ENCODE results near the gene BNIP3.

Gene BNIP3

DNA sequence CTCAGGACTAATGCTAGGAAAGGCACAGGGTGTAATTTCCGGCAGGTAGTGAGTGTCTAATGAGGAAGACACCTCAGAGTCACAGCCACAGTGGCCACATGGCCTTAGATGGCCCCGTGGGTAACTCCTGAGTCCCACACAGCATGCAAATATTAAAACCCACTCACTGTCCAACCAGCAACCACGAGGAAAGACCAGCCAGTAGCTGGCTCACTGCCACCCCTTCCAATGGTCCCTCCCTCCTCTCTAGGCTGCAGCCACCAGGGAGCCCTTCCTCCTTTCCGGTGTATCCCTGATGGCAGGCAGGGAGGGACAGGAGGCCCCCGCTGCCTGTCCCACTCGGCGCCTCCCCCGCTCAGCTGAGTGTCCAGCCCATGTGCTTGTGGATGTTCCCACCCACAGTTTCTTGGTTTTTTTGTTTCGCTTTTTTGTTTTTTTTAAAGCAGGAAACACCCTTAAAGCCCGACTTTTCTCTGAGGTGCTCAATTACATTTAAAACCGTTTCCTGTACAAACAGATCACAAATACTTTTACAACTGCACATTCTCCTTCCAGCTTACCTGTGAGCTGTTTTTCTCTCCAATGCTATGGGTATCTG, 9.2 kb downstream of the BNIP3 start:
- no peak overlapping the region for H3K4me2 ChIP-seq
- H2AFZ ChIP-seq (ENCODE audit: low read depth) = no peak overlapping the region
- no peaks in the 10 kb centered on the region for H3K79me2 ChIP-seq (ENCODE audit: insufficient read depth, low read depth)
- H3K36me3 ChIP-seq (ENCODE audit: insufficient read depth) = no peaks in the 10 kb centered on the region
- H3K9ac ChIP-seq = no peak overlapping the region
- H4K20me1 ChIP-seq (ENCODE audit: insufficient read depth) = no peaks in the 10 kb centered on the region
- H3K4me1 ChIP-seq (ENCODE audit: low read depth, poor library complexity, severe bottlenecking) = no peaks in the 10 kb centered on the region
- TF ChIP-seq, protein P1, sequence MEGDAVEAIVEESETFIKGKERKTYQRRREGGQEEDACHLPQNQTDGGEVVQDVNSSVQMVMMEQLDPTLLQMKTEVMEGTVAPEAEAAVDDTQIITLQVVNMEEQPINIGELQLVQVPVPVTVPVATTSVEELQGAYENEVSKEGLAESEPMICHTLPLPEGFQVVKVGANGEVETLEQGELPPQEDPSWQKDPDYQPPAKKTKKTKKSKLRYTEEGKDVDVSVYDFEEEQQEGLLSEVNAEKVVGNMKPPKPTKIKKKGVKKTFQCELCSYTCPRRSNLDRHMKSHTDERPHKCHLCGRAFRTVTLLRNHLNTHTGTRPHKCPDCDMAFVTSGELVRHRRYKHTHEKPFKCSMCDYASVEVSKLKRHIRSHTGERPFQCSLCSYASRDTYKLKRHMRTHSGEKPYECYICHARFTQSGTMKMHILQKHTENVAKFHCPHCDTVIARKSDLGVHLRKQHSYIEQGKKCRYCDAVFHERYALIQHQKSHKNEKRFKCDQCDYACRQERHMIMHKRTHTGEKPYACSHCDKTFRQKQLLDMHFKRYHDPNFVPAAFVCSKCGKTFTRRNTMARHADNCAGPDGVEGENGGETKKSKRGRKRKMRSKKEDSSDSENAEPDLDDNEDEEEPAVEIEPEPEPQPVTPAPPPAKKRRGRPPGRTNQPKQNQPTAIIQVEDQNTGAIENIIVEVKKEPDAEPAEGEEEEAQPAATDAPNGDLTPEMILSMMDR (conservative IDR thresholded peaks at IDR 0.05; ENCODE audit: low read depth, low read length) = no peak
- no peak overlapping the region for H3K4me3 ChIP-seq (IDR thresholded peaks at IDR 0.05; ENCODE audit: insufficient read depth, low read depth, low read length)
- H3K27me3 ChIP-seq (ENCODE audit: insufficient read depth, low read depth) = no peaks in the 10 kb centered on the region
- no peak overlapping the region for H3K27ac ChIP-seq

DNA sequence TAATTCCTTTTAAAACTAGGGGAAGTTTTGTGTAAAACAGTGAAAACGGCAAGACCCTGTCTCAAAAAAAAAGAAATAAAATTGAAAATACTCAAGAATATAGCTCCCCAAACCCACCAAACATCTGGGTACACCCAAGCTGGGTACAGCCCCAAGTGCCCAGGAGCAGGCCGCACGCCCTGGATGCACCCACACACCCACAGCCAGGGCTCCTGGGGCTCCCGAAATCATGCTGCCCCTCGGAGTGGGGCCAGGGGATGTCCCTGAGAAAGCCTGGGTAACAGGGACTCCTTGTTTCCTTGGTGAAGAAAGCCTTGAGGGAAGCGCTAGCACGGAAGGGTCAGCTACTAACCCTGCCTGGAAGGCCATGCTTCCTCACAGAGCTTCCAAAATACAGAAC, 10.1 kb downstream of the BNIP3 start:
- Histone ChIP-seq H3K9ac (no peak overlapping the region), H3K36me3 (ENCODE audit: insufficient read depth) (no peaks in the 10 kb centered on the region), H3K79me2 (ENCODE audit: insufficient read depth, low read depth) (no peaks in the 10 kb centered on the region), H4K20me1 (ENCODE audit: insufficient read depth) (no peaks in the 10 kb centered on the region), H3K27ac (no peak overlapping the region), H2AFZ (ENCODE audit: low read depth) (no peak overlapping the region), H3K27me3 (ENCODE audit: insufficient read depth, low read depth) (no peaks in the 10 kb centered on the region), H3K4me2 (no peak overlapping the region), H3K4me3 (IDR thresholded peaks at IDR 0.05; ENCODE audit: insufficient read depth, low read depth, low read length) (no peak overlapping the region), H3K4me1 (ENCODE audit: low read depth, poor library complexity, severe bottlenecking) (no peaks in the 10 kb centered on the region)
- TF ChIP-seq, protein P1 (conservative IDR thresholded peaks at IDR 0.05; ENCODE audit: low read depth, low read length) = no peak

DNA sequence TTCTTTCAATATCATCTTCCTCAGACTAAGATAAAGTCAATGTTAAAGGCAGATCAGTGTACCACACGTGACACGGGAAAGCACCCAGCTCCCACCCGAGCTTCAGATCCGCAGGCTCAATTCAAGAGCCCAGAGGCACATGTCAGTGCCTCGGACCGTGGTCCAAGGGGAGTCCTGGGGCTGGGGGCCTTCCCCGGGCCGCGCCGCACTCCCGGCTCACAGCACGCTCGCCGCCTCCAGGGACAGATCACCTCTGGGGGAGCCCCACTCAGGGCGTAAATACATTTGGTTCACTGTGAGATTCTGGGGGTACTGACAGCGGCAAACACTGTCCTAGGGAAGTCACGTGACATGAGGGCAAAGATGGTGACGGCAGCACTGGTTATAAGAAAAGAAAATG, 10.8 kb downstream of the BNIP3 start:
- H3K27ac ChIP-seq = no peak overlapping the region

DNA sequence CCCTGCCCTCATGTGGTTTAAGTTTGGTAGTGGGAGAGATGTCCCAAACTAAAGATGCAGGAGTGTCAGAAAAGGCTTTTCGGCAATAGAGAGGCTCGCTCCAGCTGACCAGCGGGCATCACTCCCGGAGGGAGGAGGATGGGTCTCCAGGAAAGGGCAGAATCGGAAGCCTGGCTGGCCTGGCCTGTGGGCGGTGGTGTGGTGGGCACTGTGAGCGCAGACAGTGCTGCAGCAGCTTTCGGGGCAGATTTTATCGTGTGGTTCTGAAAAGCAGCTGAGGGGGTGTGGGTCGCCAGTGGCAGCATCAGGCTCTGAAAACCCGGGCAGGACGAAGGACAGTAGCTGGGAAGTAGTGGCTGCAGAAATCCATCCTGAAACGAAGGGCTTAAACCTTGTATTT, 12.8 kb downstream of the BNIP3 start:
- H3K4me2 ChIP-seq = no peak overlapping the region
- H3K27me3 ChIP-seq (ENCODE audit: insufficient read depth, low read depth) = no peaks in the 10 kb centered on the region
- no peak overlapping the region for H3K27ac ChIP-seq
- TF ChIP-seq, protein P1 (conservative IDR thresholded peaks at IDR 0.05; ENCODE audit: low read depth, low read length) = no peak
- no peaks in the 10 kb centered on the region for H3K4me1 ChIP-seq (ENCODE audit: low read depth, poor library complexity, severe bottlenecking)
- H3K79me2 ChIP-seq (ENCODE audit: insufficient read depth, low read depth) = no peaks in the 10 kb centered on the region
- no peak overlapping the region for H3K9ac ChIP-seq
- no peak overlapping the region for H2AFZ ChIP-seq (ENCODE audit: low read depth)
- no peak overlapping the region for H3K4me3 ChIP-seq (IDR thresholded peaks at IDR 0.05; ENCODE audit: insufficient read depth, low read depth, low read length)
- no peaks in the 10 kb centered on the region for H4K20me1 ChIP-seq (ENCODE audit: insufficient read depth)
- no peaks in the 10 kb centered on the region for H3K36me3 ChIP-seq (ENCODE audit: insufficient read depth)

More for the DNA sequence above, 10.8 kb downstream of the BNIP3 start:
- Histone ChIP-seq H3K4me1 (ENCODE audit: low read depth, poor library complexity, severe bottlenecking) (no peaks in the 10 kb centered on the region), H4K20me1 (ENCODE audit: insufficient read depth) (no peaks in the 10 kb centered on the region), H2AFZ (ENCODE audit: low read depth) (no peak overlapping the region), H3K79me2 (ENCODE audit: insufficient read depth, low read depth) (no peaks in the 10 kb centered on the region), H3K36me3 (ENCODE audit: insufficient read depth) (no peaks in the 10 kb centered on the region), H3K9ac (no peak overlapping the region), H3K4me2 (no peak overlapping the region), H3K4me3 (IDR thresholded peaks at IDR 0.05; ENCODE audit: insufficient read depth, low read depth, low read length) (no peak overlapping the region), H3K27me3 (ENCODE audit: insufficient read depth, low read depth) (no peaks in the 10 kb centered on the region)
- TF ChIP-seq, protein P1 (conservative IDR thresholded peaks at IDR 0.05; ENCODE audit: low read depth, low read length) = no peak

Data from KMS-11 (cell line).